Measurements from ENCODE around the gene SLC6A8.
"Not testable (repeated sequence)": the region's sequence is repeated elsewhere in the genome, so short reads cannot be mapped to it uniquely, and the experiment has no call there.

SLC6A8 gene

GRCh38 chrX:153709726-153710674 is 22.3 kb downstream of the SLC6A8 start:
- no peak for DNase-seq

GRCh38 chrX:153714256-153714655 is 26.5 kb downstream of the SLC6A8 start:
- DNase-seq = no peak

GRCh38 chrX:153717445-153717844 is 29.7 kb downstream of the SLC6A8 start:
- DNase-seq = no peak

- no peak for DNase-seq
These were observed 31.5 kb downstream of the SLC6A8 start for GRCh38 chrX:153719238-153719637.

- DNase-seq = no peak
These were observed 32.0 kb downstream of the SLC6A8 start for GRCh38 chrX:153719701-153720100.

GRCh38 chrX:153722704-153723350 is 35.1 kb downstream of the SLC6A8 start:
- no peak for DNase-seq

- DNase-seq = peak; percentile 36 to 63
These were observed 35.9 kb downstream of the SLC6A8 start for GRCh38 chrX:153723351-153724251.

GRCh38 chrX:153724252-153725038 is 36.7 kb downstream of the SLC6A8 start, which contains the start of the genes ABCD1 and BCAP31:
Gene ABCD1 (plus strand): TSS chrX:153724856. CDS start chrX:153725267, 411 bp downstream.
Gene BCAP31 (minus strand): TSS chrX:153724387. CDS start chrX:153723244, 1,143 bp downstream.
- DNase-seq = peak; percentile 84 to 85

GRCh38 chrX:153725039-153725831 is 37.5 kb downstream of the SLC6A8 start:
- no peak for DNase-seq

GRCh38 chrX:153725832-153726285 is 38.1 kb downstream of the SLC6A8 start:
- no peak for DNase-seq

GRCh38 chrX:153726286-153727122 is 38.8 kb downstream of the SLC6A8 start:
- DNase-seq = peak in 1 of 2 experiments; percentile 19

- no peak for DNase-seq
These were observed 39.6 kb downstream of the SLC6A8 start for GRCh38 chrX:153727123-153727931.

- DNase-seq = no peak
These were observed 40.4 kb downstream of the SLC6A8 start for GRCh38 chrX:153728095-153728494.

- no peak for DNase-seq
These were observed 41.4 kb downstream of the SLC6A8 start for GRCh38 chrX:153728951-153729631.

- not testable (repeated sequence) for DNase-seq
These were observed 42.4 kb downstream of the SLC6A8 start for GRCh38 chrX:153730115-153730514.

- no peak for DNase-seq
These were observed 43.6 kb downstream of the SLC6A8 start for GRCh38 chrX:153731117-153731844.

- no peak for DNase-seq
These were observed 44.1 kb downstream of the SLC6A8 start for GRCh38 chrX:153731845-153732215.

- DNase-seq = no peak
These were observed 44.7 kb downstream of the SLC6A8 start for GRCh38 chrX:153732401-153732800.
